Stimulated activated CD4-positive, alpha-beta T cell treated with anti-CD3 and anti-CD28 coated beads, Interleukin-15, amount 100 ng/mL, for 24 hours (primary cell): ENCODE results near the gene GPR162.

Experiments used
- DNase-seq: peaks from one replicate; pipeline ENCODE4 v3.0.0-alpha.2; 2020

GPR162 gene, protein sequence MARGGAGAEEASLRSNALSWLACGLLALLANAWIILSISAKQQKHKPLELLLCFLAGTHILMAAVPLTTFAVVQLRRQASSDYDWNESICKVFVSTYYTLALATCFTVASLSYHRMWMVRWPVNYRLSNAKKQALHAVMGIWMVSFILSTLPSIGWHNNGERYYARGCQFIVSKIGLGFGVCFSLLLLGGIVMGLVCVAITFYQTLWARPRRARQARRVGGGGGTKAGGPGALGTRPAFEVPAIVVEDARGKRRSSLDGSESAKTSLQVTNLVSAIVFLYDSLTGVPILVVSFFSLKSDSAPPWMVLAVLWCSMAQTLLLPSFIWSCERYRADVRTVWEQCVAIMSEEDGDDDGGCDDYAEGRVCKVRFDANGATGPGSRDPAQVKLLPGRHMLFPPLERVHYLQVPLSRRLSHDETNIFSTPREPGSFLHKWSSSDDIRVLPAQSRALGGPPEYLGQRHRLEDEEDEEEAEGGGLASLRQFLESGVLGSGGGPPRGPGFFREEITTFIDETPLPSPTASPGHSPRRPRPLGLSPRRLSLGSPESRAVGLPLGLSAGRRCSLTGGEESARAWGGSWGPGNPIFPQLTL

DNA sequence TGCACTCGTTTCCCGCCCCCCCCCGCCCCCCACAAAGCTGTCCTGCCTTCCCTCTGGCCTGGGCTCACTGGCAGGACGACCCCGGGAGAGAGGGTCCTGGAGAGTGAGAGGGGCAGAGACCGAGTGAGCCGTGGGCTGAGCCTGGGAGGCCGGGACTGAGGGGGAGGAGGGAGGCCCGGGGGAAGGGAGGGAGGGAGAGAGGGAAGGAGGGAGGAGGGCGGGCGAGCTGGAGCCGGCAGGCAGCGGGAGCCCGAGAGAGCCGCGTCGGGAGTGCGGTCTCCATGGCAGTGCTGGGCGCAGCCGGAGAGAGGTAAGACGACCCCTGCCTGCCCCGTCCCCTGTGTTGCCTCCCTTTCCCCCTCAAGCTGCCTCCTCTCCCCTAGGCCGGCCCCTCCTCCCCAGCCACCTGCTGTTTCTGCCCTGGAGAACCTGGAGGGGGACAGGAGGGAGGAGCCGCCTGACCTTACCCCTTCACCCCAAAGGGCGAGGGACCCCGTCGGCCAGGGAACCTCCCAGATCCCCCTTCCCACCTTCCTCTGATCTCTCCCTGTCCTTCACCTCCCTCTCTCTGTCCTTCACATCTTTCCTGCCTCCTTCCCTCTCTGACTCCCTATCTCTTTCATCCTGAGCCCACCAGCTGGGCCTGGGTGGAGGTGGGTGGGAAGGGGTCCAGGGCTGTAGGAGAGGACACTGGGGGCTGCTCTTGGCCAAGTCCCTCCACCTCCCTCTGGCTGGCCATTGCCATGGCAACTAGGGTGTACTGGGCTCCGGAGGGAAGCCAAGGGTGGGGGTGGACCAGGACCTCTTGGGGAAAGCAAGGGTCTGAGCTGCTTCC is at the start of gene GPR162:
TSS of gene GPR162 (plus strand) at position 231 of the 835 bp plus-strand sequence. CDS start 2,078 bp downstream, outside the sequence.
- peak; percentile 31 for DNase-seq

DNA sequence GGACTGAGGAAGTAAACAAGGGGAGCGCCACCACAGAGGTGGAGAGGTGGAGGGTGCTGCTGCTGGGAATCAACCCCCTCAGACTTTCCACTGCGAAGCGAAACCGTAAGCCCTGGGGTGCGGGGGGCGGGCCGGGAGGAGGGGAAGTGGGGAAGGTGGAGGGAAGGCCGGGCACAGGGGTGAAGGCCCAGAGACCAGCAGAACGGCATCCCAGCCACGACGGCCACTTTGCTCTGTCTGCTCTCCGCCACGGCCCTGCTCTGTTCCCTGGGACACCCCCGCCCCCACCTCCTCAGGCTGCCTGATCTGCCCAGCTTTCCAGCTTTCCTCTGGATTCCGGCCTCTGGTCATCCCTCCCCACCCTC is 49.3 kb upstream of the GPR162 start, which contains the start of gene LAG3:
TSS of gene LAG3 (plus strand) at position 190 of the 365 bp plus-strand sequence. CDS start 333 bp downstream, outside the sequence.
- peak; percentile 85 for DNase-seq

DNA sequence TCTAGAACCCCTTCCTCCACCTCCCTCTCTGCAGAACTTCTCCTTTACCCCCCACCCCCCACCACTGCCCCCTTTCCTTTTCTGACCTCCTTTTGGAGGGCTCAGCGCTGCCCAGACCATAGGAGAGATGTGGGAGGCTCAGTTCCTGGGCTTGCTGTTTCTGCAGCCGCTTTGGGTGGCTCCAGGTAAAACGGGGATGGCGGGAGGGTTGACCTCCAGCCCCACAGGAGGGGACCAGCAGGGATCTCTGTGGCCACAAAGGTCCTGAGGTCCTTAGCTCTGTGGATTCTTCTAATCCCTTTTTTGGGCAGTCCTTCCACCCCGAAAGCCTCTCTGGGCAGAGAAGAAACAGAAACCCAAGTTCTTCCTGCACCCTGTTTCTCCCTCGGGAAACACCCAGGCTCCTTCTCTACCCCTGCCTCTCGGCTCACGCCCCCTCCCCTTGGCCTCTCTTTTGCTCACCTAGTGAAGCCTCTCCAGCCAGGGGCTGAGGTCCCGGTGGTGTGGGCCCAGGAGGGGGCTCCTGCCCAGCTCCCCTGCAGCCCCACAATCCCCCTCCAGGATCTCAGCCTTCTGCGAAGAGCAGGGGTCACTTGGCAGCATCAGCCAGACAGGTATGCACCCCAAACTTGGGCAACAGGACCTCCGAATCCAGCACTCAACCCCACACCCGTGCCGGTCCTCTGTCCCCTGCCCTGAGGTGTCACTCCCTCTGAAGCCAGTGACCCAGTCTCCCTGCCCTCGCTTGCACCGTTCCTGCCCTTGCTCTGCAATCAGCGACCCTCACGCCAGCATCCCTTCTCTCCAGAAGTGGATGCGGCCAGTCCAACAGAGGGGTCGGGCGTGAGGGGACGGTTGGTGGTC is 48.7 kb upstream of the GPR162 start:
- peak; percentile 24 for DNase-seq

DNA sequence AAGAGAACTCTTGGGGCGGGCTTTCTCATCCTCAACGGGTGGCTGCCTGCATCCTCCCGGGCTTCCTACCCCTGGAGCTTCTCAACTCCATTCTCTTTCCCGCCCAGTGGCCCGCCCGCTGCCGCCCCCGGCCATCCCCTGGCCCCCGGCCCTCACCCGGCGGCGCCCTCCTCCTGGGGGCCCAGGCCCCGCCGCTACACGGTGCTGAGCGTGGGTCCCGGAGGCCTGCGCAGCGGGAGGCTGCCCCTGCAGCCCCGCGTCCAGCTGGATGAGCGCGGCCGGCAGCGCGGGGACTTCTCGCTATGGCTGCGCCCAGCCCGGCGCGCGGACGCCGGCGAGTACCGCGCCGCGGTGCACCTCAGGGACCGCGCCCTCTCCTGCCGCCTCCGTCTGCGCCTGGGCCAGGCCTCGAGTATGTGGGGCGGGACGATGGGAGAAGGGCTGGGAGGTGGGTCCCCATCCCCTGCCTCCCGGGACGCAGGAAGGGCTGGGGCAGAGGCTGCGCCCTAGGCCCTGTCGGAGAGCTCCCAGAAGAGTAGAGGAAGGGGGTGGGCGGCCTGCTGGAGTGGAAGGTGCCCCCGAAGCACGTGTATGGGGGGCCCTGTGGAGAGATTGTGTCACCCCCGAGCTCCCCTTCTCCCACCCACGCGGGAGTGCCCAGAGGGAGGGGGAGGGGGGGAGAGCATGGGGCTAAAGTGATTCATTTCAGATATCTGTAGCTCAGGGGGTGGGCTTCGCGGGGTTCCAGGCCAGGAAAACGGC is 47.9 kb upstream of the GPR162 start:
- DNase-seq, result peak; percentile 70

DNA sequence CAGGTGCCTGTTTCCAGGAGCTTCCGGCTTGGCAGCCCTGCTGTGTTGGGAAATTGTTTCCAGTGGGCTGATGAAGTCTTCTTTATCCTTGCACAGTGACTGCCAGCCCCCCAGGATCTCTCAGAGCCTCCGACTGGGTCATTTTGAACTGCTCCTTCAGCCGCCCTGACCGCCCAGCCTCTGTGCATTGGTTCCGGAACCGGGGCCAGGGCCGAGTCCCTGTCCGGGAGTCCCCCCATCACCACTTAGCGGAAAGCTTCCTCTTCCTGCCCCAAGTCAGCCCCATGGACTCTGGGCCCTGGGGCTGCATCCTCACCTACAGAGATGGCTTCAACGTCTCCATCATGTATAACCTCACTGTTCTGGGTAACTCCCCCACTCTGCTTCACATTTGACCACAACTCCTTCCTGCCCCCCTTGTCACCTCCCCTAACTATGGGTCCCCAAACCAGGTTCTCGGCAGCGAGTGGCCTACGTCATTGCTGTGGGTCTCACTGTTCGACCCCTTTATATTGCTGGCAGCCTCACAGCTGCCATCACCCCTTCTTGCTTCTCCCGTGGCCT is 47.0 kb upstream of the GPR162 start:
- DNase-seq, result no peak

DNA sequence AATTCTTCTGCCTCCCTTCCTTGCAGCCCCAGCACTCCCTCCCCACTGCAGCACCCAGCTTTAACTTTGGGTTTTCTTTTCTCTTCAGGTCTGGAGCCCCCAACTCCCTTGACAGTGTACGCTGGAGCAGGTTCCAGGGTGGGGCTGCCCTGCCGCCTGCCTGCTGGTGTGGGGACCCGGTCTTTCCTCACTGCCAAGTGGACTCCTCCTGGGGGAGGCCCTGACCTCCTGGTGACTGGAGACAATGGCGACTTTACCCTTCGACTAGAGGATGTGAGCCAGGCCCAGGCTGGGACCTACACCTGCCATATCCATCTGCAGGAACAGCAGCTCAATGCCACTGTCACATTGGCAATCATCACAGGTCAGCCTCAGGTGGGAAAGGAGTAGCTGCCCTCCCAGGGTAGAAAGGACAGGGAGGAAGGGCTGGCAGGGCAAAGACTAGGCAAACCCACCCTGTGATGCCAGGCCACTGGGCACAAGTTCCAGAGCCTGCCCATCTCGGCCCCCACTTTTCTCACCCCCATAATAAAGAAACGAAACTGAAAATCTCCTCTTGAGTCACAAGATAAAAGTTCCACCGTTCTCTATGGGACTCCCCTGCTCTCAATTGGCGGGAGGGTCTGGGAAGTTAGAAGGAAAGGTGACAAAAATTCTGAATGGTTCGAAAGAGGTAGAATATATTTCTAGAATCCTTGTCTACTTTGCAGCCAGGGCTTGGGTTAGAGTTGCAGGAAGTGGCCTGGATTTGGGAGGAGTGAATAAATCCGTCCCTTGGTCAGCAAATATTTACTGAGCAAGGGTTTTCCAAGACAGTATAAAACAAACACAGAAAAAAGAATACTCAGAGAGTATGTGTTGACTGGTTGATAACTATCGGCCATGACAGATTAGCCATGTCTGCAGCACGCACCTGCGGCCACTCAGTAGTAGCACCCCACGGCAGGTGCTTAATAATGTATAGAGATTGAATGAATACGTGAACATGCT is 46.1 kb upstream of the GPR162 start:
- DNase-seq, result no peak

DNA sequence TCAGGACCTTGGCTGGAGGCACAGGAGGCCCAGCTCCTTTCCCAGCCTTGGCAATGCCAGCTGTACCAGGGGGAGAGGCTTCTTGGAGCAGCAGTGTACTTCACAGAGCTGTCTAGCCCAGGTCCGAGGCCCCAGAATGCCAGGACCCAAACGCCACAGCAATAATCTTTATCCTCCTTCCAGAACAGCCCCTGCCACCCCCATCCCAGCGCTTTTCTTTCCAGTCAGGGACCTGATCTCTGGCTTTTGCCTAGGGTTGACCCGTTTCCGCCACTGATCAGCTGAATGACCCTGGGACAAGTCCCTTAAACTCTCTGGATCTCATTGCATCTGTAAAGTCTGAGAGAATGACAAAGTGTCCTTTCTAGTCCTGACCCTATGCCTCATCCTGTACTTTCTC is 44.2 kb upstream of the GPR162 start:
- no peak for DNase-seq

DNA sequence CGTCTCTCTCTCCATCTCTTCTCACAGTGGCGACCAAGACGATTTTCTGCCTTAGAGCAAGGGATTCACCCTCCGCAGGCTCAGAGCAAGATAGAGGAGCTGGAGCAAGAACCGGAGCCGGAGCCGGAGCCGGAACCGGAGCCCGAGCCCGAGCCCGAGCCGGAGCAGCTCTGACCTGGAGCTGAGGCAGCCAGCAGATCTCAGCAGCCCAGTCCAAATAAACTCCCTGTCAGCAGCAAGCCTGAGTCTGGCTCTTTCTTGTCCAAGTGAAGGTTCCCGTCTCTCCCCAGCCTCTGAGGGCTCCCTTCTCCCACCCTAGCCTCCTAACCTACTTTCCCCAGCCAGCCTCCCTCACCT is 43.4 kb upstream of the GPR162 start:
- no peak for DNase-seq

DNA sequence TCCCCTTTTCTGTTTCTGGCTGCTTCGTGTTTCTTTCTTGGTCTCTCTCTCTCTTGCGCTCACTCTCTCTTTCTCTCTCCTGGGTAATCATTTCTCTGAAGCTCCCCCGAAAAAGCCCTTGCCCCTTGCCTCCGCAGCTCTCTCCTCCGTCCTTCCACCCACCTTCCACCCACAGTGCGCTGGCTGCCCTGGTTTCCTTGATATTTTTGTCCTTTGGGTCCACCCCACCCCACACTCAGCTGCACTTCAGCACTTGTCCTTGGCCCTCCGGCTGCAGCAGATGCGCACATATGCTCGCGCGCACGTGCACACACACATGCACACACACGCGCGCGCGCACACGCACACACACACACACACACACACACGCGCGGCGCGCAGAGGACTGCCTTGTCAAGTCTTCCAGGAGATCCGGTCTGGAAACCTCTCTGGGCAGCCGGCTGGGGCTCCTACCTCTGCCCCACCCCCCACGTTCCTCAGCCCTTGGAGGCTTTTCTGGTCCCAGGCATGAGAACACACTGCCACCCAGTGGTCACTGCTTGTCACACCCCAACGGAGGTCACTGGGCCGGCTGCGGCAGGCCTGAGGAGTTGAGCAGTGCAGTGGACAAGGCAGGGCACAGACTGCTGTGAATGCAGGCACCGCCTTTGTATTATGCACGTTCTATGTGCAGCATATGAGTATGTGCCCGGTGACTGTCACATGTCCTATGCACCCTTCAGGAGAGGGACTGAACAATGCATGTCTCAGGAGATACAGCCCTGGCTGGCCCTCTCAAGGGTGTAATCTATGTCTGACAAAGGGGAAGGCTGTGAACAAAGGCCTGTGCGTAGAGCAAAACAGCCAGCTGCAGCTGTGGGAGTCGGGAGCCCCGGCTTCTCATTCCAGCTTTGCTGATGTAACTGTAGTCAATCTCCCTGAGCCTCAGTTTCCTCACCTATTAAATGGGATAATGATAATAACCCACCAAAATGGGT is 42.8 kb upstream of the GPR162 start:
- peak; percentile 95 for DNase-seq

DNA sequence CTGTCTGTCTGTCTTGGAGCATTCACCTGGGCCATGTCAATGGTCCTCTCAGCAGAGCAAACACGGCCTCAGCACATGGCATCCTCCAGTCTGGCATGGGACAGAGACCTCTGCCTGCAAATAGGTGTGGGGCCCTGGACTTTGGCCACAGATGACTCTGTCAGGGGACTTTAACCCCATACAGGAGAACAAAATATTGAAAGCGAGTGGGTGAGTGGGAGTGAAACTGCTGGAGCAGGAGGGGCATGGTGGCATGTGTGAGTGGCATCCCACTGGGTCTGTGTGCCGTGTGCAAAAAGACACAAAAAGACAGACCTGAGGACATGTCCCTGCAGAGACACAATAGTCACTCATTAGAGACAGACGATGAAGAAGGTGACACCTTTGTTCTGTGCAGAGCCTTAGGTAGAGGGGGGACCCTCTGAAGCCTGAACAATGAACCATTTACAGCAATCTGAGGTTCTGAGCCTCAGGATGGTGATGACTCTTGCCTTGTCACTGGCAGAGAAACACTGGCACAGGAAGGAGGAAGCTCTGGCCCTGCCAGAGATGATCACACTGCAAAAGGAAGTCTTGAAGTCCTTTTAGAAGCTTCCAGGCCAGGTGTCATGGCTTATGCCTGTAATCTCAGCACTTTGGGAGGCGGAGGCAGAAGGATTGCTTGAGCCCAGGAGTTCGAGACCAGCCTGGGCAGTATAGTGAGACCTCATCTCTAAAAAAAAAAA is 41.8 kb upstream of the GPR162 start:
- DNase-seq, result peak; percentile 36

DNA sequence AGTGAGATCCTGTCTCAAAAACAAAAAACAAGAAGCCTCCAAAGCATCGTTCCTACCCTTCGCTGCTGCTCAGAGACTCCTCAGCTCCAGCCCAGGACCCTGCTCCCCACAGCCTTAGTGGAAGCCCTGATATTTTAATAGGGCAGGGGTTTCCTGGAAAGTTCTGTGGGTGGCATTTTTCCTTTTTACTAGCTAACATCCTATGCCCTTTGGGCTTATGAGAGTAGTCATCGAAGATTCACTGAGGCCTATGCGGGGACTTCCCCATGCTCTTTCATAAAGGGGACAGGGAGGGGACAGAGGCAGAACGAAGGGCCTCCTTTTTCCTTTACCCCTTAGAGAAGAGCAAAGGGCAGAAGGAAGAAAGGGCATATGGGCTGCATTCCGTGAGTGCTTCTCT is 41.0 kb upstream of the GPR162 start:
- DNase-seq, result peak; percentile 63

DNA sequence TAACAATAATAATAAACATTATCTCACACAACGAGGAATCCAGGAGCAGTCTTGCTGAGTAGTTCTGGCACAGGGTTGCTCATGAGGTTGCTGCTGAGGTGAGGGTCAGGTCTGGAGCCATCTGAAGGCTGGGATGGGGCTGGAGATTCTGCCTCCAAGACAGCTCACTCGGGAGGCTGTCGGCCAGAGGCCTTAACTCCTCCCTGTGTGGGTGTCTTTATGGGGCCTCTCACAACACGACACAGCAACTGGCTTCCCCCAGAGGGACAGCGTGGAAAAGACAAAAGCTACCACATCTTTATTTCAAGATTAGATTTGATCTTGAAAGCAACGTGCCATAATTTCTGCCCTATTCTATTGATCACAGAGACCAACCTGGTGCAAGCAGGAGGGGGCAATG is 39.5 kb upstream of the GPR162 start:
- DNase-seq, result no peak

DNA sequence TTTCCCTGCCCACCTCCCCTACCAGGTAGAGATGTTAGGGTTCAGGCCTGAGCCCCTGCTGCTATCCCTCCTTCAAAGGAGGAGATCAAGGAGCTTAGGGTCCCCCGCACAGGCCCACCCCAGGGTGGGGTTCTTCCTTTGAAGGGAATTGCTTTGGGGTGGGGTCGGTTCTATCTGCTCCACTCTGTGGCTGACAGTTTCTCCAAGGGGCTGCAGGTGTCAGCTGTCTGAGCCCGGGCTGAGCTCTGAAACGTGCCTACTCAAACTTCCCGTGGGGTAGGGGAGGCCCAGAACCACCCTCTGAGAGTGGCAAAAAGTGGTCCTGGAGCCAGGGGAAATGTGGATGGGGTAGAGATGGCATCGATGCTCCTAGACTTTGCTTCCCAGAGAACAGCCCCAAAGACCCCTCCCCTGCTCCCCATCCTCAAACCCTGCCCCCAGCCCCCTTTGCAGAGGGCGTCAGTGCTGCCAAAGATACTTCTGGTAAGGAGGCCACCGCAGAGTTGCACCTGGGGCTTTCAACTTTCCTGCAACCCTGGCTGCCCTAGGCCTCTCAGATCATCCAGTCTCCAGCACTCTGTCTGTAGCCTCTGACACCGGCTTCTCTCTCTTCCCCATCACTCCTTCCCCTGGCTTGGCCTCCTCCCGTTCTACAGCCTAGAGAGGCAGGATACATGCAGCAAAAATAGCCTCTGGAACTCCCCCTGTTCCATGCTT is 38.6 kb upstream of the GPR162 start:
- peak; percentile 31 for DNase-seq

DNA sequence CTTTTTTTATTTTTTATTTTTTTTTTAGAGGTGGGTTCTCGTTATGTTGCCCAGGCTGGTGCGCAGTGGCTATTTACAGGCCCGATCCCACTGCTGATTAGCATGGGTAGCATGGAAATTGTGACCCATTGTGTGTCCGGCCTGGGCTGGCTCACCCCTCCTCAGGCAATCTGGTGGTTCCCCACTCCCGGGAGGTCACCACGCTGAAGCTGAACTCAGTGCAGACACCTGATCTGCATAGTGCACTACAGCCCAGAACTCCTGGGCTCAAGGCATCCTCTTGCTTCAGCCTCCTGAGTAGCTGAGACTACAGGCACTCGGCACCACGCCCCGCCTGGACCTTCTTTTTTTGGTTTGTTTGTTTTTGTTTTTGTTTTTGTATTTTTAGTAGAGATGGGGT is 37.8 kb upstream of the GPR162 start:
- DNase-seq, result no peak

DNA sequence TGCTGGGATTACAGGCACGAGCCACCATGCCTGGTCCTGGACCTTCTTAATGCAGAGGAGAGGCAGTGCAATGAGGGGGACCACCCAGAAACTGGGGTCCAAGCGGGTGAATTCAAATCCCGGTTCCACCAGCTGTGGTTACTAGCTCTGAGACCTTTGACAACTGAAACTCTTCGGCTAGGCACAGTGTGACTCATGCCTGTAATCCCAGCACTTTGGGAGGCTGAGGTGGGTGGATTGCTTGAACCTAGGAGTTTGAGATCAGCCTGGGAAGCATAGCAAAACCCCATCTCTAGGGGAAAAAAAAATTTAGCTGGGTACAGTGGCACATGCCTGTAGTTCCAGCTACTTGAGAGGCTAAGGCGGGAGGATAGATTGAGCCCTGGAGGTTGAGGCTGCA is 37.3 kb upstream of the GPR162 start:
- DNase-seq, result peak; percentile 25

DNA sequence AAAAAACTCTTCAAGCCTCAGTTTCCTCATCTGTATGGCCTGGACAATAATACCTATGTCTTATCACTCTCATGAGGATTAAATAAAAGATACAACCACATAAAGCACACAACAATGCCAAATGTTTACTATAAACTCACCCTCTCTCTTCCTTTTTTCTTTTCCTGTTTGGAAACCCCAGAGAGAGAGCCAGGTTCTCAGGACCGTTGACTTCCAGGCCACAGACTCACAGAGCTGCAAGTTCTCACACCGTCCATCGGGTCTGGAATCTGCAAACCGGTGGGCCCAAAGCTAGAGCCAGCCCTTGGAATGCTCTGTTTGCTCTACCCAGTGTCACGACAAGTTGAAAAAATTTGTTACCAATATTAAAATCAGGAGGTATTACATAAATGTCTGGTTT is 36.9 kb upstream of the GPR162 start:
- DNase-seq, result no peak

DNA sequence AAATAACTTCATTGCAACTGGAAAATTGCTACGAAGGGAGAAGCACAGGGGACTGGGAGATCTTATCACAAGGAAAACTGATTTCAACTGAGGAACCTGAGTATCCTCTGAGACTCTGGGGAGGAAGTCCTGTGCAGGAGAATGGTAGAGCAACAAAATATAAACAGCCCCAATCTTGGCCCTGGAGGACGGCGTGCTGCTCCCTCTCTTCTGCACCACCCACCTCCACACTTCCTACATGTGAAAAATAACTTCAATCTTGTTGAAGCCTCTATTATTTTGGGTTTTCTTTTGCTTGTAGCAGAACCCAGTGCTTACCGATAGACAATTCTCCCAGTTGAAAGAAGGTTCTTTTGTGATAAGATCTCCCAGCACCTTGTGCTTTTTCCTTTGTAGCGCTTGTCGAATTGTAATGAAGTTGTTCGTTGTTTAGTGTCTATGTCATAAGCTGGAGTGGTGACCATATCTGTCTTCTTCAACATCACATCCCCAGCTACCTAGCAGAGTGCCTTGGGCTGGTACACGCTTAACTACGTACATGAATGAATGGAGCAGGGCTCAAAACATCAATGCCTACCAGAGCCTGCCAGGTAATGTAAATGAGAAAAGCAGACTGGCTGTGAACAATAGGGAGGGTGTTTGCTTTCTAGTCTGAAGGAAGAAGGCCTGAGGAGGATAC is 35.1 kb upstream of the GPR162 start:
- no peak for DNase-seq
